ENCODE measurements around the gene TAF1C.

DNA sequence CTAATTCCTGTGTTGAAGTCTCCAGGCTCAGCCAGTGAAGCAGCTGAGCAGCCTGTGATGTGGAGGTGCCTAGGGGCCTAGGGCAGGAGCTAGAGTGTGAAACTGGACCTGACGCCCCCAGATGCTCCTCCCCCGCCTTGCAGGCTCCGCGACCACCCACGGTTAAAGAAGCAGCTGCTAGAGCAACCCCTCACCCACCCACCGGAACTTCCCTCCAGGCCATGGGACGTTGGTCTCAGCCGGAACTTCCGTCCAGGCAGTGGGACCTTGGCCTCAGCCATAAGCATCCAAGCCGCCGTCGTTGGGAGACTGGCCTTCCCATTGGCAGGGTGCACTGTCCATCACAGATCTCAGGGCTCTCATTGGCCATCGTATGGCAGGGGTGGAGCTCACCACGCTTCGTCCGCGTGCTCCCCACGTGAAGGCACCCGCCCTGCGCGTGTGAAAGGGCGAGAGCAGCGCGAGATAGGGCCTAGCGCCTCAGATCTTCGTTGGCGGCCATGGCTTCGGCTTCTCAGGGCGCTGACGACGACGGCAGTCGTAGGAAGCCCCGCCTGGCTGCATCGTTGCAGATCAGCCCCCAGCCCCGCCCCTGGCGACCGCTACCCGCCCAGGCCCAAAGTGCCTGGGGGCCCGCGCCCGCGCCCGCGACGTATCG is 4.0 kb upstream of the TAF1C start, which contains the start of gene ADAD2:
- TF ChIP-seq ATF7 (IDR thresholded peaks at IDR 0.05; ENCODE audit: low read depth), result no peak
- TF ChIP-seq, protein P1, sequence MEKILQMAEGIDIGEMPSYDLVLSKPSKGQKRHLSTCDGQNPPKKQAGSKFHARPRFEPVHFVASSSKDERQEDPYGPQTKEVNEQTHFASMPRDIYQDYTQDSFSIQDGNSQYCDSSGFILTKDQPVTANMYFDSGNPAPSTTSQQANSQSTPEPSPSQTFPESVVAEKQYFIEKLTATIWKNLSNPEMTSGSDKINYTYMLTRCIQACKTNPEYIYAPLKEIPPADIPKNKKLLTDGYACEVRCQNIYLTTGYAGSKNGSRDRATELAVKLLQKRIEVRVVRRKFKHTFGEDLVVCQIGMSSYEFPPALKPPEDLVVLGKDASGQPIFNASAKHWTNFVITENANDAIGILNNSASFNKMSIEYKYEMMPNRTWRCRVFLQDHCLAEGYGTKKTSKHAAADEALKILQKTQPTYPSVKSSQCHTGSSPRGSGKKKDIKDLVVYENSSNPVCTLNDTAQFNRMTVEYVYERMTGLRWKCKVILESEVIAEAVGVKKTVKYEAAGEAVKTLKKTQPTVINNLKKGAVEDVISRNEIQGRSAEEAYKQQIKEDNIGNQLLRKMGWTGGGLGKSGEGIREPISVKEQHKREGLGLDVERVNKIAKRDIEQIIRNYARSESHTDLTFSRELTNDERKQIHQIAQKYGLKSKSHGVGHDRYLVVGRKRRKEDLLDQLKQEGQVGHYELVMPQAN (conservative IDR thresholded peaks at IDR 0.05), result no peak
